A673 (cell line): Measurements from ENCODE around the gene SCYGR3. TPM values are rescaled to one million over a fixed set of nuclear protein-coding genes. Genes with fewer than 3 reads are reported as not detected.

Source experiments
- BruUV-seq: library from RNA; stranded (reverse); fragments of 400-500 nt; replicated peaks from 2 replicates; lab custom pipeline; 2021; lab: Mats Ljungman, UMichigan
- CTCF ChIA-PET: fragments of 300-600 bp; sonication (Branson Sonifier 250); formaldehyde crosslinking; loops from one replicate; lab custom pipeline; 2022; ENCODE audit warnings: antibody characterized with exemption; lab: Charles Lee
- POLR2A ChIA-PET: fragments of 300-600 bp; sonication (Branson Sonifier 250); formaldehyde crosslinking; loops from one replicate; lab custom pipeline; 2022; ENCODE audit warnings: antibody characterized with exemption; ENCODE audit not compliant: low non-redundant PET; lab: Charles Lee
- DNase-seq: peaks from one replicate; pipeline ENCODE4 v3.0.0-alpha.2; 2015; ENCODE audit warnings: low spot score
- H3K27ac ChIP-seq: fragments of 200-600 bp; sonication (generic); 2 replicates; pipeline ENCODE4 v1.5.1; 2016; ENCODE audit warnings: mixed run types, low read depth, mild to moderate bottlenecking, mixed read lengths, antibody characterized with exemption, low read length; ENCODE audit not compliant: poor library complexity, severe bottlenecking
- H3K27me3 ChIP-seq: fragments of 200-600 bp; sonication (generic); replicated peaks from 2 replicates; pipeline ENCODE4 v1.6.1; 2017; ENCODE audit warnings: mixed run types, low read depth, mild to moderate bottlenecking, mixed read lengths, antibody characterized with exemption, low read length; ENCODE audit not compliant: insufficient read depth, poor library complexity
- H3K36me3 ChIP-seq: fragments of 200-600 bp; sonication (generic); 2 replicates; pipeline ENCODE4 v1.6.1; 2016; ENCODE audit warnings: mixed run types, mild to moderate bottlenecking, mixed read lengths, antibody characterized with exemption, low read length; ENCODE audit not compliant: insufficient read depth, poor library complexity, severe bottlenecking
- H3K4me1 ChIP-seq: fragments of 200-600 bp; sonication (generic); 2 replicates; pipeline ENCODE4 v1.6.1; 2017; ENCODE audit warnings: mixed run types, mild to moderate bottlenecking, mixed read lengths, antibody characterized with exemption, low read length; ENCODE audit not compliant: insufficient read depth, poor library complexity, severe bottlenecking
- H3K4me3 ChIP-seq: fragments of 200-600 bp; sonication (generic); 2 replicates; pipeline ENCODE4 v1.5.1; 2016; ENCODE audit warnings: low read depth, mixed run types, mild to moderate bottlenecking, mixed read lengths, low read length; ENCODE audit not compliant: poor library complexity, severe bottlenecking
- H3K9me3 ChIP-seq: fragments of 200-600 bp; sonication (generic); 2 replicates; pipeline ENCODE4 v1.6.1; 2016; ENCODE audit warnings: mixed run types, low read depth, mild to moderate bottlenecking, mixed read lengths, antibody characterized with exemption, low read length; ENCODE audit not compliant: poor library complexity, severe bottlenecking
- EZH2 ChIP-seq: fragments of 200-600 bp; sonication (generic); IDR thresholded peaks from 2 replicates; pipeline ENCODE4 v1.6.1; 2017; ENCODE audit warnings: borderline replicate concordance, low read depth, mild to moderate bottlenecking, mixed read lengths, antibody characterized with exemption, low read length; ENCODE audit not compliant: poor library complexity, severe bottlenecking
- intact Hi-C: fragments of 100-400 bp; cut with micrococcal nuclease; formaldehyde crosslinking; loops from one replicate; pipeline ENCODE4 v1.10.0; 2022; ENCODE audit not compliant: unreplicated experiment
- total RNA-seq: library from RNA; stranded (reverse); gene quantifications from 2 replicates; pipeline ENCODE4 v1.2.3, GENCODE V29; 2021
- TF ChIP-seq, protein P1 (sequence below): fragments of 300-800, 200-600 bp; sonication (generic); conservative IDR thresholded peaks from 2 replicates; pipeline ENCODE4 v1.5.1; 2017; ENCODE audit warnings: low read depth, mild to moderate bottlenecking, antibody characterized with exemption, low read length, moderate library complexity, mixed read lengths

The SCYGR3 gene
- total RNA-seq, 1 experiment from 2014 or later: not detected

DNA sequence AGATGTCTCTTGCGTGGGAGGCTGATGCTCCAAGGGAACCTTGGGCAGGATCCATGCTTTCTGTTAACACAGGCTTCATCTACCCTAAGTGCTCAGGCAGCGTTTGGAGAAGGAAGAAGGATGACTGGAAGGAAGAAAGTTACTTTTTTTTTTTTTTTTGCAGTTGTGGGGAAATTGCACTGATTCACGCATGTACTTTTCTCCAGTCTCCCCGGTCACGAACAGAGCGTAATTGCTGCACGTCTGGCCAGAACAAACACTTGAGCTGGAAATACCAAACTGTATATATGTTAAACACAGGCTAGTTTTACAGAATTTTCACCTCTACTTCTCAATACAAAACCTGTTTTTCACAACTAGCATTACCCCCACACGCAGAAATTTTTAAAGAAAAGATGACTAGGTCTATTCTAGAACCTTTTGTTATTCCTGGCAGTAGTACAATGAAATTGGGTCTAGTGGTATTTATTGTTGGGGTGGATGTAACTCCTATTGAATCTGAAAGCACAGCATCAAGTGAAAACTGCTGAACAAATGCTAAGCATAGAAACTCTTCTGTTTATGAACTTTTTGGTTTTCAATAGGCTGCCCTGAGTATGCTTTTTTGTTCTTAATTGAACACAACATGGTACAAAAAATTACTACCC lies 42.7 kb upstream of the SCYGR3 start:
- Histone ChIP-seq H3K27me3 (no peaks in the 10 kb centered on the region), H3K9me3 (no peaks in the 10 kb centered on the region), H3K4me1 (no peaks in the 10 kb centered on the region), H3K4me3 (no peak overlapping the region), H3K36me3 (no peaks in the 10 kb centered on the region), H3K27ac (no peak overlapping the region)
- POLR2A ChIA-PET: no interaction called here
- intact Hi-C loops: loop anchor here (5.0 kb wide), 3 partner anchors 175 to 250 kb away; no protein-coding TSS in a partner anchor
- CTCF ChIA-PET: interaction anchor here (0.7 to 1.9 kb wide), 2 partner anchors 109 to 114 kb away, joined by 4 to 17 read pairs; no protein-coding TSS in a partner anchor
- DNase-seq: no peak
- BruUV-seq: no TSS peak
- TF ChIP-seq, protein P1, sequence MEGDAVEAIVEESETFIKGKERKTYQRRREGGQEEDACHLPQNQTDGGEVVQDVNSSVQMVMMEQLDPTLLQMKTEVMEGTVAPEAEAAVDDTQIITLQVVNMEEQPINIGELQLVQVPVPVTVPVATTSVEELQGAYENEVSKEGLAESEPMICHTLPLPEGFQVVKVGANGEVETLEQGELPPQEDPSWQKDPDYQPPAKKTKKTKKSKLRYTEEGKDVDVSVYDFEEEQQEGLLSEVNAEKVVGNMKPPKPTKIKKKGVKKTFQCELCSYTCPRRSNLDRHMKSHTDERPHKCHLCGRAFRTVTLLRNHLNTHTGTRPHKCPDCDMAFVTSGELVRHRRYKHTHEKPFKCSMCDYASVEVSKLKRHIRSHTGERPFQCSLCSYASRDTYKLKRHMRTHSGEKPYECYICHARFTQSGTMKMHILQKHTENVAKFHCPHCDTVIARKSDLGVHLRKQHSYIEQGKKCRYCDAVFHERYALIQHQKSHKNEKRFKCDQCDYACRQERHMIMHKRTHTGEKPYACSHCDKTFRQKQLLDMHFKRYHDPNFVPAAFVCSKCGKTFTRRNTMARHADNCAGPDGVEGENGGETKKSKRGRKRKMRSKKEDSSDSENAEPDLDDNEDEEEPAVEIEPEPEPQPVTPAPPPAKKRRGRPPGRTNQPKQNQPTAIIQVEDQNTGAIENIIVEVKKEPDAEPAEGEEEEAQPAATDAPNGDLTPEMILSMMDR: no peak
- no peak for TF ChIP-seq EZH2

DNA sequence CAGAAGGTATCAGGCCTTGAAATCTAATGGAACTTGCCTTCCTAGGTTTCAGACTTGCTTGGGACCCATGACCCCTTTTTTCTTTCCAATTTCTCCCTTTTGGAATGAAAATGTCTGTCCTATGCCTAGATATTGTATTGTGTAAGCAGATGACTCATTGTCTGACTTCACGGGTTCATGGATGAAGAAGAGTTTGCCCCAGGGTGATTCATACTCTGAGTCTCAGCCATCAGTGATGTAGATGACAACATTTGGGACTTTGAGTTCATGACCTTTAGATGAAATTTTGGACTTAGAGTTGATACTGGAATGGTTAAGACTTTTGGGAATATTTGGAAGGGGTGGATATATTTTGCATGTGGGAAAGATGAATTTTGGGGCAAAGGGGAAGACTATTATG lies 40.8 kb upstream of the SCYGR3 start:
- H3K4me3 ChIP-seq: no peak overlapping the region
- no peaks in the 10 kb centered on the region for H3K27me3 ChIP-seq
- intact Hi-C loops: loop anchor here (1.0 to 5.0 kb wide), 4 partner anchors 173 to 248 kb away; no protein-coding TSS in a partner anchor
- no peaks in the 10 kb centered on the region for H3K9me3 ChIP-seq
- no TSS peak for BruUV-seq
- ChIA-PET POLR2A (no interaction called here), CTCF (no interaction called here)
- no peak overlapping the region for H3K27ac ChIP-seq
- DNase-seq: peak; percentile 43
- H3K4me1 ChIP-seq: no peaks in the 10 kb centered on the region
- no peaks in the 10 kb centered on the region for H3K36me3 ChIP-seq
- TF ChIP-seq EZH2: no peak
- TF ChIP-seq, protein P1: no peak

DNA sequence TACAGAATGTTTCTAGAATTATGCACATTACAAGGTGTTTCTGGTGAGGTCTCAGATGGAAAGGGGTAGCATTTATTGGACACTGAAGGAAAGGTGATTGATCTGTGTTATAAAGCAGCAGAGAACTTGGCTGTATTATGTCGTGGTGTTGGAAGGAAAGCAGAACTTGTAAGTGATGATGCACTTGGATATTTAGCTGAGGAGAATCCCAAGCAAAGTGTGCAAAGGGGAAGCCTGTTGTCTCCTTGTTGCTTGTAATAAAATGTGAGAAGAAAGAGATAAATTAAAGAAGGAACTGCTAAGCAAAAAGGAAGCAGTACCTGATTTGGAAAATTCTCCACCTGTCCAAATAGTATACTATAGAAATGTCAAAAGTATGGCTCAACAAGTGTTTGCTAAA lies 39.8 kb upstream of the SCYGR3 start:
- TF ChIP-seq EZH2: no peak
- TF ChIP-seq, protein P1: no peak
- Histone ChIP-seq H3K4me3 (no peak overlapping the region), H3K27ac (no peak overlapping the region), H3K9me3 (no peaks in the 10 kb centered on the region), H3K4me1 (no peaks in the 10 kb centered on the region), H3K27me3 (no peaks in the 10 kb centered on the region), H3K36me3 (no peaks in the 10 kb centered on the region)
- CTCF ChIA-PET: no interaction called here
- POLR2A ChIA-PET: no interaction called here
- DNase-seq: no peak
- intact Hi-C loops: no loop called here
- BruUV-seq: no TSS peak
